Activated naive CD4-positive, alpha-beta T cell treated with anti-CD3 and anti-CD28 coated beads for 36 hours (primary cell): ENCODE measurements around the gene FGR. TPM values are rescaled to one million over a fixed set of nuclear protein-coding genes. Genes with fewer than 3 reads are reported as not detected.
A peak's percentile ranks its signal among the peaks of the same experiment; 100 is the strongest.

Experiments
- CTCF ChIA-PET: fragments of 350-600 bp; sonication (Branson Sonifier 250); formaldehyde crosslinking; loops from one replicate; lab custom pipeline; 2021; ENCODE audit warnings: antibody characterized with exemption; lab: Charles Lee
- DNase-seq: peaks from one replicate; pipeline ENCODE4 v3.0.0-alpha.2; 2020
- H3K27ac Mint-ChIP-seq: one replicate; pipeline ENCODE4 v1.8.0; 2021; ENCODE audit warnings: mild to moderate bottlenecking, mixed read lengths
- H3K27me3 Mint-ChIP-seq: one replicate; pipeline ENCODE4 v1.8.0; 2021; ENCODE audit warnings: low read depth, mixed read lengths
- H3K36me3 Mint-ChIP-seq: one replicate; pipeline ENCODE4 v1.8.0; 2021; ENCODE audit warnings: low read depth, mixed read lengths
- H3K4me1 Mint-ChIP-seq: one replicate; pipeline ENCODE4 v1.8.0; 2021; ENCODE audit warnings: low read depth, mixed read lengths
- H3K4me3 Mint-ChIP-seq: one replicate; pipeline ENCODE4 v1.8.0; 2021; ENCODE audit warnings: mild to moderate bottlenecking, moderate library complexity, mixed read lengths
- H3K9me3 Mint-ChIP-seq: one replicate; pipeline ENCODE4 v1.8.0; 2021; ENCODE audit warnings: mixed read lengths
- intact Hi-C: fragments of 100-400 bp; cut with micrococcal nuclease; formaldehyde crosslinking; loops from one replicate; pipeline ENCODE4 v1.15.1; 2023
- total RNA-seq, 2 experiments: library from RNA; stranded (reverse); gene quantifications; one replicate each; pipeline ENCODE4 v1.2.3, GENCODE V29; 2021

FGR gene
- total RNA-seq, 2 experiments from 2014 or later, result 0.10 to 0.14 TPM

GRCh38 chr1:27601321-27601770 is 33.6 kb downstream of the FGR start:
- CTCF ChIA-PET, result interaction anchor here (0.8 to 5.7 kb wide), 8 partner anchors 8 to 208 kb away, joined by 3 to 33 read pairs (median 3); no protein-coding TSS in a partner anchor
- H3K9me3 Mint-ChIP-seq, result no peaks in the 10 kb centered on the region
- no peaks in the 10 kb centered on the region for H3K36me3 Mint-ChIP-seq
- H3K4me3 Mint-ChIP-seq, result no peak overlapping the region
- no peak overlapping the region for H3K27ac Mint-ChIP-seq
- intact Hi-C loops, result no loop called here
- peaks cover 39% of the 10 kb centered on the region for H3K4me1 Mint-ChIP-seq
- DNase-seq, result no peak
- no peaks in the 10 kb centered on the region for H3K27me3 Mint-ChIP-seq

DNA sequence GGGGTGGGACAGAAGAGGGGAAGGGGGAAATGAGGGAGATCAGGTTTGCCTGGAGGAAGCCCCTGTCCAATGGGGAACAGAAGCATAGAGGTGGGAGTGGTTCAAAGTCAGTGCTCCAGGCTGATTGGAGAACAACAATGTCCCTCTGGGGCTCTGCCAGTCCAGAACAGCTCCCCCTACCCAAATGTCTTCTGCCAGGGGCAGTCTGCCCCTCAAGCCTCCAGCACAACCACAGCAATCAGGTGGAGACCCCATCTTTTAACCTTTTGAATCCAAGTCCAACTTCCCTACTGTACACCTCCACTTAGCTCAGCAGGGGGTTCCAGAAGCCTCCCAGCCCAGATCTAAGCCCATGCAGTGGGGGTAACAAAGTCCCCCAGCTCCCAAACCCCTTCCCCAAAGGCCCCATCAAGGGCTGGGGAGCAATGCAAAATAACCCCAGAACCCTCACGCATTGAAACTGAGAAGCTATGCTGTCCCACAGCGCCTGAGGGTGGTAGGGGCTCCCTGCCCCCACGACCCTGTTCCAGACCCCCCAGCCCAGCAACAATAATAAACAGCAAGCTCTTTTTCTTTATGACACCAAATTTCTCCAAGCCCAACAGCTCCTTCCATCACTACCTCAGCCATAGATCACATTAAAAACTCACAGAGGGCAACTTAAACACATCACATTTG is 34.3 kb downstream of the FGR start:
- no peaks in the 10 kb centered on the region for H3K27me3 Mint-ChIP-seq
- CTCF ChIA-PET, result interaction anchor here (0.6 to 5.7 kb wide), 8 partner anchors 8 to 205 kb away, joined by 3 to 33 read pairs (median 3); no protein-coding TSS in a partner anchor
- H3K36me3 Mint-ChIP-seq, result no peaks in the 10 kb centered on the region
- peaks cover 35% of the 10 kb centered on the region for H3K4me1 Mint-ChIP-seq
- DNase-seq, result no peak
- H3K4me3 Mint-ChIP-seq, result no peak overlapping the region
- peak overlapping the region; percentile 39 for H3K27ac Mint-ChIP-seq
- H3K9me3 Mint-ChIP-seq, result no peaks in the 10 kb centered on the region
- intact Hi-C loops, result no loop called here

- Mint-ChIP-seq H3K36me3 (no peaks in the 10 kb centered on the region), H3K27me3 (no peaks in the 10 kb centered on the region), H3K9me3 (no peaks in the 10 kb centered on the region), H3K4me1 (peaks cover 35% of the 10 kb centered on the region), H3K27ac (no peak overlapping the region), H3K4me3 (no peak overlapping the region)
- CTCF ChIA-PET, result interaction anchor here (1.0 to 5.7 kb wide), 8 partner anchors 8 to 163 kb away, joined by 3 to 33 read pairs (median 3); no protein-coding TSS in a partner anchor
- DNase-seq, result no peak
- intact Hi-C loops, result no loop called here
These were observed 35.1 kb downstream of the FGR start for GRCh38 chr1:27599605-27600497.

- DNase-seq, result peak; percentile 86
- intact Hi-C loops, result no loop called here
- H3K4me1 Mint-ChIP-seq, result peaks cover 35% of the 10 kb centered on the region
- no peaks in the 10 kb centered on the region for H3K36me3 Mint-ChIP-seq
- H3K9me3 Mint-ChIP-seq, result no peaks in the 10 kb centered on the region
- no peak overlapping the region for H3K27ac Mint-ChIP-seq
- H3K27me3 Mint-ChIP-seq, result no peaks in the 10 kb centered on the region
- no peak overlapping the region for H3K4me3 Mint-ChIP-seq
- CTCF ChIA-PET, result interaction anchor here (1.1 to 5.7 kb wide), 5 partner anchors 9 to 163 kb away, joined by 3 to 33 read pairs (median 3); no protein-coding TSS in a partner anchor
These were observed 36.0 kb downstream of the FGR start for GRCh38 chr1:27598902-27599528.

- Mint-ChIP-seq H3K27me3 (no peaks in the 10 kb centered on the region), H3K27ac (no peak overlapping the region), H3K9me3 (no peaks in the 10 kb centered on the region), H3K4me1 (peaks cover 35% of the 10 kb centered on the region), H3K36me3 (no peaks in the 10 kb centered on the region), H3K4me3 (no peak overlapping the region)
- CTCF ChIA-PET, result interaction anchor here (1.1 to 5.7 kb wide), 5 partner anchors 10 to 162 kb away, joined by 3 to 33 read pairs (median 3); no protein-coding TSS in a partner anchor
- intact Hi-C loops, result no loop called here
- no peak for DNase-seq
These were observed 36.7 kb downstream of the FGR start for GRCh38 chr1:27598295-27598687.

- DNase-seq, result no peak
- H3K36me3 Mint-ChIP-seq, result no peaks in the 10 kb centered on the region
- peak overlapping the region; percentile 13 for H3K27ac Mint-ChIP-seq
- intact Hi-C loops, result no loop called here
- no peak overlapping the region for H3K4me3 Mint-ChIP-seq
- CTCF ChIA-PET, result interaction anchor here (0.6 to 5.7 kb wide), 4 partner anchors 7 to 333 kb away, joined by 4 to 33 read pairs (median 6); no protein-coding TSS in a partner anchor
- no peaks in the 10 kb centered on the region for H3K27me3 Mint-ChIP-seq
- H3K4me1 Mint-ChIP-seq, result peaks cover 35% of the 10 kb centered on the region
- H3K9me3 Mint-ChIP-seq, result no peaks in the 10 kb centered on the region
These were observed 37.3 kb downstream of the FGR start for GRCh38 chr1:27597516-27598294.

DNA sequence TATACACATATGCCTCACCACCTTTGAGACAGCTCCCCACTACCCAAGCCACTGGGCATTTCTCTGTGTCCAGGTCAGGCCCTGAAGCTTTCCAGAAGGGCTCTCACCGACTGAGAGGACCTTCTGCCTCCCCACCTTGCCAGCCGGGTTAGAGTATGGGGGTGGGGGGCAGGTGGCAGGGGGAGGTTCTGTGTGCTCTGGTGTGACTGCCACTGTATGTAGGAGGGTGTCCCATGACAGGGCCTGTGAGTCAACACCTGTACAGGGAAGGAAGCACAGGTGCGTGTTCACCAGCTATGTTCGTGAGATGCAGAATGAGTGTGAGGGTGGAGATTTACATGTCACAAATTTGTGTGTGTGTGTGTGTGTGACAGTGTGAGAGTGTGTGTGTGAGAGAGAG is 38.0 kb downstream of the FGR start:
- DNase-seq, result no peak
- H3K9me3 Mint-ChIP-seq, result no peaks in the 10 kb centered on the region
- no peaks in the 10 kb centered on the region for H3K27me3 Mint-ChIP-seq
- peaks cover 31% of the 10 kb centered on the region for H3K4me1 Mint-ChIP-seq
- H3K27ac Mint-ChIP-seq, result no peak overlapping the region
- CTCF ChIA-PET, result interaction anchor here (0.6 to 5.7 kb wide), 4 partner anchors 8 to 333 kb away, joined by 4 to 33 read pairs (median 6); no protein-coding TSS in a partner anchor
- no peaks in the 10 kb centered on the region for H3K36me3 Mint-ChIP-seq
- H3K4me3 Mint-ChIP-seq, result no peak overlapping the region
- intact Hi-C loops, result no loop called here

- intact Hi-C loops, result no loop called here
- CTCF ChIA-PET, result interaction anchor here (1.0 to 1.5 kb wide), 3 partner anchors 9 to 40 kb away, joined by 5 to 7 read pairs (median 6); no protein-coding TSS in a partner anchor
- no peaks in the 10 kb centered on the region for H3K9me3 Mint-ChIP-seq
- H3K36me3 Mint-ChIP-seq, result no peaks in the 10 kb centered on the region
- H3K27me3 Mint-ChIP-seq, result no peaks in the 10 kb centered on the region
- no peak for DNase-seq
- no peak overlapping the region for H3K4me3 Mint-ChIP-seq
- no peak overlapping the region for H3K27ac Mint-ChIP-seq
- H3K4me1 Mint-ChIP-seq, result peaks cover 27% of the 10 kb centered on the region
These were observed 38.7 kb downstream of the FGR start for GRCh38 chr1:27596261-27596660.

DNA sequence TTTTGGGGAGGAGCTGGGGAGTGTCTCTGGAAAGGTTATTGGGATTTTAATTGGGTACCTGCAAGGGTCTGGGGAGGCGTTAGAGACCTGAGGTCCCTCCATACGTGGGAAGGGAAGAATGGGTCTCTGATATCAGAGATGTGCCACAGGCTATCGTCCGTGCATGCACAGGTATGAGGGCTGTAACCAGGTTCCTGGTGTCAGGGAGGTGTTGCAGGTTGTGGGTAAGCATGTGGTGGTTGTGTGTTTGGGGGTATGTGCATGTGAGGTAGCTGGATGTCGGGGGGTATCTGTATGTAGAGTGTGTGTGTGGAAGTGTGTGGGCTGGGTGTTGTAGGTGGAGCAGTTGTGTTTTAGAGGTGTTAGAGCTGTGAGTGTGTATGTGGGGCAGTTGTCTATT is 39.4 kb downstream of the FGR start:
- intact Hi-C loops, result no loop called here
- peaks cover 22% of the 10 kb centered on the region for H3K4me1 Mint-ChIP-seq
- no peak for DNase-seq
- H3K27me3 Mint-ChIP-seq, result no peaks in the 10 kb centered on the region
- no peak overlapping the region for H3K27ac Mint-ChIP-seq
- H3K4me3 Mint-ChIP-seq, result no peak overlapping the region
- H3K36me3 Mint-ChIP-seq, result no peaks in the 10 kb centered on the region
- CTCF ChIA-PET, result interaction anchor here (0.7 to 1.5 kb wide), 5 partner anchors 10 to 201 kb away, joined by 3 to 7 read pairs (median 4); no protein-coding TSS in a partner anchor
- H3K9me3 Mint-ChIP-seq, result no peaks in the 10 kb centered on the region

DNA sequence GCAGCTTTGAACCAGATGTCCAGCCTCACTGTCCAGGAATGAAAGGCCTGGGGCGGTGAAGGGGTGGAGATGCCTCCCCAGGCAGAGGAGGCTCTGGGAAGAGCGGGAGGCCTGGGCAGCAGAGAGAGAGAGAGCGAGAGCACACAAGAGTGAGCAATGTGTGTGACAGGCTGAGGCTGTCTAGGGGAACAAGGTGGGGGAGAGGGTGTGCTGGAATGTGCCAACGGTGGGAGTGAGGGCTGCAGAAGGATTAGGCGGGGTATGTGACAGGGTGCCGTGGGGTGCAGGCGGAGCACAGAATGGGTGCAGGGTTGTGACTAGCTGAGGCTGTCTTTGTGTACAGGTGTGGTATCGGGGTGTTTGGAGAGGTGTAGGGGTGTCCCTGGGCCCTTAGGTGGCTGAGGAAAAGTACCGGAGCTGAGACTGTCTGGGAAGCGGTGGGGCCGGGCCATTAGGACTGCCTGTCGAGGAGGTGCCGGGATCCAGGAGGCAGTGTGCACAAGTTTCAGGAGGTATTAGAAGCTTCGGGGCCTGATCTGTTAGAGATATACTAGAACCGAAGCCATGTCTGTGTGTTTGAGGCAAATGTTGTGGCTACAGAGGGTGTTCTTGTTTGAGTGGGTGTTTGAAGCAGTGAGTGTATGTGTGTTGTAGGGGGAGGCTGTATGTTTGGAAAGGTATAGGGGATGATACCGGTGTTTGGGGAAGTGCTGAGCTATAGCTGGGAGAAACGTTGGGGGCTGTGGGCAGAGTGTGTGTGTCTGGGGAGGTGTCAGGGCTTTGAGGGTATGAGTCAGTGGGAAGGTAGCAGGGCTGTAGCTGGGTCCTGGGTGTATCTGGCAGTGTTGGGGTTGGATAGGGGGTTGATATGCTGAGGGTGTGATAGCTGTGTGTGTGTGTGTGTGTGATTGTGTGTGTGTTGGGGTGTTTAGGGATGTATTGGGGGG is 40.1 kb downstream of the FGR start:
- no peaks in the 10 kb centered on the region for H3K36me3 Mint-ChIP-seq
- peaks cover 14% of the 10 kb centered on the region for H3K4me1 Mint-ChIP-seq
- H3K4me3 Mint-ChIP-seq, result no peak overlapping the region
- H3K9me3 Mint-ChIP-seq, result no peaks in the 10 kb centered on the region
- intact Hi-C loops, result no loop called here
- no peak for DNase-seq
- H3K27ac Mint-ChIP-seq, result no peak overlapping the region
- H3K27me3 Mint-ChIP-seq, result no peaks in the 10 kb centered on the region
- CTCF ChIA-PET, result interaction anchor here (0.6 to 1.5 kb wide), 6 partner anchors 10 to 652 kb away, joined by 3 to 7 read pairs (median 4); no protein-coding TSS in a partner anchor
